ENCODE measurements around the gene GBA3. TPM values are rescaled to one million over a fixed set of nuclear protein-coding genes. Genes with fewer than 3 reads are reported as not detected.

GBA3 gene
- total RNA-seq, 1 donor from 2014 or later = not detected

DNA sequence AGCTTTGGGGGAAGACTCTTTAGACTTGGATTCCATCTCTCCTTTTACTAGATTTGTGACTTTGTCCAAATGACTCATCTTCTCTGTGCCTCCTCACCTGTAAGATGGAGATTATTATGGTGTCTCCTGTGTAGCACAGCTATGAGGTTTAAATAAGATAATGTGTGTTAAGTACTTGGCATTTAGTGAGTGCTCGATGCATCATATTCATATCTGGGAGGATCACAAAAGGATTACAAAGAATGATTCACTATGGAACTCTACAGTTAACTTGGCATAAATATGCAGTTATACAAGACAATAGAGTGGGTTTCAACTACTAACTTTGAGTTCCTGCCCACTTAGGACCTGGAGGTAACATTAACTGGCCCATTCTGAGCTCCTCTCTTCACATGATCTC lies 2.3 kb downstream of the GBA3 start:
- no peak overlapping the region for H3K4me3 ChIP-seq
- H3K9me3 ChIP-seq = no peaks in the 10 kb centered on the region
- no peaks in the 10 kb centered on the region for H3K27me3 ChIP-seq
- DNase-seq (ENCODE audit: low spot score in 2 of 2) = no peak
- TF ChIP-seq, protein P1, sequence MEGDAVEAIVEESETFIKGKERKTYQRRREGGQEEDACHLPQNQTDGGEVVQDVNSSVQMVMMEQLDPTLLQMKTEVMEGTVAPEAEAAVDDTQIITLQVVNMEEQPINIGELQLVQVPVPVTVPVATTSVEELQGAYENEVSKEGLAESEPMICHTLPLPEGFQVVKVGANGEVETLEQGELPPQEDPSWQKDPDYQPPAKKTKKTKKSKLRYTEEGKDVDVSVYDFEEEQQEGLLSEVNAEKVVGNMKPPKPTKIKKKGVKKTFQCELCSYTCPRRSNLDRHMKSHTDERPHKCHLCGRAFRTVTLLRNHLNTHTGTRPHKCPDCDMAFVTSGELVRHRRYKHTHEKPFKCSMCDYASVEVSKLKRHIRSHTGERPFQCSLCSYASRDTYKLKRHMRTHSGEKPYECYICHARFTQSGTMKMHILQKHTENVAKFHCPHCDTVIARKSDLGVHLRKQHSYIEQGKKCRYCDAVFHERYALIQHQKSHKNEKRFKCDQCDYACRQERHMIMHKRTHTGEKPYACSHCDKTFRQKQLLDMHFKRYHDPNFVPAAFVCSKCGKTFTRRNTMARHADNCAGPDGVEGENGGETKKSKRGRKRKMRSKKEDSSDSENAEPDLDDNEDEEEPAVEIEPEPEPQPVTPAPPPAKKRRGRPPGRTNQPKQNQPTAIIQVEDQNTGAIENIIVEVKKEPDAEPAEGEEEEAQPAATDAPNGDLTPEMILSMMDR (IDR thresholded peaks at IDR 0.05) = no peak
- intact Hi-C loops (cut with DNase I) = no loop called here
- no peak overlapping the region for H3K27ac ChIP-seq
- H3K4me1 ChIP-seq = no peaks in the 10 kb centered on the region
- no peaks in the 10 kb centered on the region for H3K36me3 ChIP-seq

DNA sequence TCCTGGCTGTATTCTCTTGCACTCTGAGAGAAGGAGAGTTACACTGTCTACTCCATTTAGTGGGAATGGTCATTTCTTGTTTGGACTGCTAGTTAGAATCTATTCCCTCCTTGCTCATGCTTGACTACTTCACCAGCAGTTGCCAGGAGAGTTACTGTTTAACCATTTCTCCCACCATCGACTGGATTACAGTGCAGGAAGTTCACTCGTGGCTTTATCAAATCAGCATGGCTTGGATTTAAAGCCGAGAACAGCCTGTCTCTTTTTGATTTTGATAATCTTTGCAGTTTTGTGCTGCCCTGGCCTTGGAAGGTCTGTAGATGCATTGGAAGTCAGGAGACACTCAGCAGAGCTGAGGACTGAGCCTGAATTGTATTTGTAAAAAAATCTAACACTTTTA lies 3.2 kb downstream of the GBA3 start:
- Histone ChIP-seq H3K27ac (no peak overlapping the region), H3K9me3 (no peaks in the 10 kb centered on the region), H3K36me3 (no peaks in the 10 kb centered on the region), H3K4me1 (no peaks in the 10 kb centered on the region), H3K4me3 (no peak overlapping the region), H3K27me3 (no peaks in the 10 kb centered on the region)
- no peak for DNase-seq (ENCODE audit: low spot score in 2 of 2)
- intact Hi-C loops (cut with DNase I) = no loop called here
- TF ChIP-seq, protein P1 (IDR thresholded peaks at IDR 0.05) = no peak

DNA sequence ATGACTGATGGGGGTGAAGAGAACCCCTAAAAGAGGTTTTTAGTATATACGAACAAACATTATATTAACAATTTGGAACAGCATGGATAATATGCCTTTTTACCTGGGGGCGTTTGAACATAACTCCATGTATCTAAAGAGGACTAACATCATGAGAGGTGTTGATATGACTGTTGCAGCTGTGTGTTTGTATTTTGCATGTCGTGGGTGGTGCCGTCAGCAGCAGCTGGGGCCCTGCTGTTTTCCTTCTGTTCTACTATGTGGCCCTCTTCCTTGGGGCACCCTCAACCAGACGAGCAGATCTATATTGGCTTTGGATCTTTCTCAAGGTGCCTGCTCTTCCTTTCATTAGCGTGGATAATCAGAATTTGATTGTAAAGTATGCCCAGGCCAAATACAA lies 11.2 kb downstream of the GBA3 start:
- no peaks in the 10 kb centered on the region for H3K27me3 ChIP-seq
- intact Hi-C loops (cut with DNase I) = no loop called here

DNA sequence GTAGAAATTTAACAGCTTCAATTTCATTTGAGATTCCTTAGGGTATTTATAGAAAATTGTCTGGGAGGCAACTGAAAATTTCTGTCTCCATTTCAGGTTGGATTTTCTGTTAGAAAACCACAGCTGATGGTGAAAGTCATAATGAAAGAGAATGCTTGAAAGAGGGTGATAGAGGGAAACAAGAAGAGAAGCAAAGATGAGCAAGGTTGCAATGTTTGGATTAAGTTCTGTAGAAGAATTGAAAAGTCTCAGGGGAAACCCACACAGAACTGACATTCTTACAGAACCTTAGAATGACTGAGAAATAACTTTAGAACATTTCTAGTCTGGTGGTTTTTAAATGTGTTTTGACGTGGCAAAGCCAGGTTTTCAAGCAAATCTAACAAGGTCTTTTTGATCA lies 14.7 kb downstream of the GBA3 start:
- no peak overlapping the region for H3K27ac ChIP-seq
- H3K27me3 ChIP-seq = no peaks in the 10 kb centered on the region
- no peak overlapping the region for H3K4me3 ChIP-seq
- H3K9me3 ChIP-seq = no peaks in the 10 kb centered on the region
- TF ChIP-seq, protein P1 (IDR thresholded peaks at IDR 0.05) = no peak
- no peaks in the 10 kb centered on the region for H3K36me3 ChIP-seq
- no peaks in the 10 kb centered on the region for H3K4me1 ChIP-seq
- no peak for DNase-seq (ENCODE audit: low spot score in 2 of 2)
- intact Hi-C loops (cut with DNase I) = no loop called here

More for the DNA sequence above, 11.2 kb downstream of the GBA3 start:
- Histone ChIP-seq H3K36me3 (no peaks in the 10 kb centered on the region), H3K4me3 (no peak overlapping the region), H3K9me3 (no peaks in the 10 kb centered on the region), H3K4me1 (no peaks in the 10 kb centered on the region), H3K27ac (no peak overlapping the region)
- no peak for DNase-seq (ENCODE audit: low spot score in 2 of 2)
- TF ChIP-seq, protein P1 (IDR thresholded peaks at IDR 0.05) = no peak

DNA sequence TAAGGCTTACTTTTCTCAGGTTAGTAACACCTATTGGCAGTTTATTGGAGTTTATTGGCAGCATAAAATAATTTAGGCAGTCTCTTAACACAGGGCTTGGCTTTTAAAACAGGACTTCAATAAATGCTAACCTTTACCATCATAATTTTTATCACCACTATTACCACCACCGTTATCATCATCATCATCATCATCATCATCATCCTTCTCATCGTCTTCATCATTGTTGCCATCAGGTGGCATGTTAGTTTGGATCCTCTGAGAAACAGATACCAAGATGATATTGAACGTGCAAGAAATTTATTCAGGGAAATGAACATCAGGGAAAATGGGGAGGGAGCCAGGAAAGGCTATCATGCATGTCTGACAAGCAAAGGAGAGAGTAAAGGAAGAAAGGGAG lies 16.2 kb downstream of the GBA3 start:
- H3K4me3 ChIP-seq = no peak overlapping the region
- TF ChIP-seq, protein P1 (IDR thresholded peaks at IDR 0.05) = no peak
- H3K36me3 ChIP-seq = no peaks in the 10 kb centered on the region
- intact Hi-C loops (cut with DNase I) = no loop called here
- H3K27ac ChIP-seq = no peak overlapping the region
- no peaks in the 10 kb centered on the region for H3K27me3 ChIP-seq
- H3K4me1 ChIP-seq = no peaks in the 10 kb centered on the region
- DNase-seq (ENCODE audit: low spot score in 2 of 2) = no peak
- H3K9me3 ChIP-seq = no peaks in the 10 kb centered on the region

DNA sequence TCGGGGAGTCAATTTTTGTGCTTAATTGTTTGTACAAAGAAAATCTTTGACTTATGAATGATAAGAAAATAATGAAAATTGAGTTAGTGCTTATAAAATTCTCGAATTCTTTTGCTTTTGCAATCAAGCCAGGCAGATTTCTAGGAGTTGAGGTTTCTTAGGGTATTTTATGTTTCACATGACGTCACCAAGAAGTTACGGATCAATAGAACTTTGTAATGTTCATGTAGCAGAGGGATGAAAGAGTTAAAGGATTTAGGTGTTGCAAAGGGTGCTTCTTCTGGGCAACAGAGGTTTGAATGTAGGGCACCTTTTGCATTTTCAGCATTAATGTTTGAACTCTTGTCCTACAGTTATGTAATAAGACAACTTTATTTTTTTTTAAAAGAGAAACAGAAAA lies 19.4 kb downstream of the GBA3 start:
- Histone ChIP-seq H3K36me3 (no peaks in the 10 kb centered on the region), H3K27me3 (no peaks in the 10 kb centered on the region), H3K4me1 (no peaks in the 10 kb centered on the region), H3K9me3 (no peaks in the 10 kb centered on the region), H3K4me3 (no peak overlapping the region), H3K27ac (no peak overlapping the region)
- intact Hi-C loops (cut with DNase I) = no loop called here
- DNase-seq (ENCODE audit: low spot score in 2 of 2) = no peak
- TF ChIP-seq, protein P1 (IDR thresholded peaks at IDR 0.05) = no peak

All from ascending aorta (tissue), 2 donors.